ENCODE measurements around the gene MYO1B.

GRCh38 chr2:191362841-191363240, 117.6 kb downstream of the MYO1B start:
- TF ChIP-seq RELA (IDR thresholded peaks at IDR 0.05; ENCODE audit: borderline replicate concordance, partially characterized antibody) (no peak), RFX5 (IDR thresholded peaks at IDR 0.05; ENCODE audit: low read depth, low read length) (no peak), CTCF (IDR thresholded peaks at IDR 0.05 in 2 of 3, conservative IDR thresholded peaks at IDR 0.05 in 1 of 3; ENCODE audit: control insufficient read depth in 2 of 3, extremely low read depth in 1 of 3, insufficient read depth in 1 of 3, low read depth in 3 of 3, low read length in 3 of 3) (no peak), SMC3 (IDR thresholded peaks at IDR 0.05; ENCODE audit: borderline replicate concordance, low read length) (no peak), CREB1 (IDR thresholded peaks at IDR 0.05; ENCODE audit: low read depth) (no peak), NR2C1 (IDR thresholded peaks at IDR 0.05) (no peak), POLR2A (IDR thresholded peaks at IDR 0.05; ENCODE audit: low read depth, low read length) (no peak), KLF5 (IDR thresholded peaks at IDR 0.05; ENCODE audit: partially characterized antibody) (no peak), NRF1 (conservative IDR thresholded peaks at IDR 0.05; ENCODE audit: low read depth, low read length) (no peak), SREBF2 (IDR thresholded peaks at IDR 0.05; ENCODE audit: low read length) (no peak), EZH2 (IDR thresholded peaks at IDR 0.05; ENCODE audit: borderline replicate concordance, control insufficient read depth, low read depth, low read length) (no peak), POLR2AphosphoS2 (IDR thresholded peaks at IDR 0.05; ENCODE audit: low read depth, low read length) (no peak)

Measured in GM12878 (cell line).